CD14-positive monocyte (primary cell): ENCODE measurements around the gene PCARE. TPM values are rescaled to one million over a fixed set of nuclear protein-coding genes. Genes with fewer than 3 reads are reported as not detected.

Source experiments
- DNase-seq, 3 donors: peaks; one replicate each; pipeline ENCODE4 v3.0.0-alpha.2; 2011 to 2022
- H2AFZ ChIP-seq: 2 replicates; pipeline ENCODE4 v1.6.0; 2012; ENCODE audit warnings: mild to moderate bottlenecking, low read depth, low read length, inconsistent platforms; ENCODE audit not compliant: insufficient read depth, poor library complexity, severe bottlenecking
- H3K27ac ChIP-seq, 2 donors: 1 replicate in 1 of 2; 2 replicates in 1 of 2; pipeline ENCODE4 v1.5.1; 2012 to 2013; ENCODE audit warnings: low read length in 2 of 2, control low read depth in 1 of 2, inconsistent platforms in 1 of 2, low read depth in 1 of 2, mild to moderate bottlenecking in 1 of 2
- H3K27me3 ChIP-seq, 2 donors: one replicate each; pipeline versions ENCODE4 v1.6.0 to v1.6.1; 2011 to 2013; ENCODE audit warnings: low read length in 2 of 2; ENCODE audit not compliant: control insufficient read depth in 2 of 2, insufficient read depth in 2 of 2
- H3K36me3 ChIP-seq, 2 donors: replicated peaks in 1 of 2; 1 replicate in 1 of 2; 2 replicates in 1 of 2; pipeline versions ENCODE4 v1.5.1 to v1.6.1; 2012 to 2013; ENCODE audit warnings: low read length in 2 of 2, control low read depth in 1 of 2, inconsistent platforms in 1 of 2, mild to moderate bottlenecking in 1 of 2; ENCODE audit not compliant: insufficient read depth in 2 of 2, control insufficient read depth in 1 of 2
- H3K4me1 ChIP-seq, 2 donors: 1 replicate in 1 of 2; 2 replicates in 1 of 2; pipeline versions ENCODE4 v1.5.1 to v1.6.1; 2012 to 2013; ENCODE audit warnings: low read length in 2 of 2, control low read depth in 1 of 2, inconsistent platforms in 1 of 2, mild to moderate bottlenecking in 1 of 2, moderate library complexity in 1 of 2; ENCODE audit not compliant: insufficient read depth in 2 of 2, control insufficient read depth in 1 of 2
- H3K4me2 ChIP-seq: replicated peaks from 2 replicates; pipeline ENCODE3; 2012; ENCODE audit warnings: low read length, moderate library complexity, mild to moderate bottlenecking; ENCODE audit not compliant: poor library complexity, severe bottlenecking; ENCODE audit errors: extremely low read depth
- H3K4me3 ChIP-seq, 3 experiments: fragments of 200-600 bp in 1 of 3; sonication (generic) in 1 of 3; replicated peaks in 1 of 3; 1 replicate in 2 of 3; 2 replicates in 1 of 3; pipeline ENCODE4 v1.5.1; 2011 to 2013; ENCODE audit warnings: low read length in 3 of 3, mild to moderate bottlenecking in 3 of 3, control low read depth in 2 of 3, low read depth in 2 of 3, inconsistent platforms in 1 of 3, moderate library complexity in 1 of 3
- H3K79me2 ChIP-seq: 2 replicates; pipeline ENCODE4 v1.6.0; 2012; ENCODE audit warnings: mild to moderate bottlenecking, control low read depth, inconsistent platforms, low read length, moderate library complexity; ENCODE audit not compliant: insufficient read depth
- H3K9ac ChIP-seq: 2 replicates; pipeline ENCODE4 v1.6.0; 2017; ENCODE audit warnings: low read length, mild to moderate bottlenecking; ENCODE audit not compliant: insufficient read depth, poor library complexity, severe bottlenecking
- H3K9me3 ChIP-seq, 2 donors: replicated peaks in 1 of 2; 1 replicate in 1 of 2; 2 replicates in 1 of 2; pipeline versions ENCODE4 v1.5.1 to v1.6.1; 2012 to 2013; ENCODE audit warnings: low read length in 2 of 2, control low read depth in 1 of 2; ENCODE audit not compliant: control insufficient read depth in 1 of 2, insufficient read depth in 1 of 2
- H4K20me1 ChIP-seq: 2 replicates; pipeline ENCODE4 v1.6.0; 2012; ENCODE audit warnings: mild to moderate bottlenecking, low read length, control low read depth, moderate library complexity; ENCODE audit not compliant: insufficient read depth
- H3K27ac Mint-ChIP-seq, 7 donors: one replicate each; pipeline ENCODE4 v1.8.0; 2020; ENCODE audit warnings: mild to moderate bottlenecking in 7 of 7, mixed read lengths in 7 of 7, moderate library complexity in 6 of 7, inconsistent platforms in 2 of 7
- H3K27me3 Mint-ChIP-seq, 3 donors: one replicate each; pipeline ENCODE4 v1.8.0; 2021 to 2022; ENCODE audit warnings: low read depth in 3 of 3, mild to moderate bottlenecking in 3 of 3, mixed read lengths in 3 of 3, moderate library complexity in 3 of 3, inconsistent platforms in 1 of 3
- H3K36me3 Mint-ChIP-seq, 2 donors: one replicate each; pipeline ENCODE4 v1.8.0; 2020; ENCODE audit warnings: mixed read lengths in 2 of 2, inconsistent platforms in 1 of 2, mild to moderate bottlenecking in 1 of 2
- H3K4me1 Mint-ChIP-seq: one replicate; pipeline ENCODE4 v1.8.0; 2020; ENCODE audit warnings: mild to moderate bottlenecking, mixed read lengths
- H3K4me3 Mint-ChIP-seq, 2 donors: one replicate each; pipeline ENCODE4 v1.8.0; 2020; ENCODE audit warnings: mild to moderate bottlenecking in 2 of 2, mixed read lengths in 2 of 2, moderate library complexity in 1 of 2
- H3K9me3 Mint-ChIP-seq, 7 donors: one replicate each; pipeline ENCODE4 v1.8.0; 2020 to 2022; ENCODE audit warnings: mixed read lengths in 7 of 7, mild to moderate bottlenecking in 6 of 7, moderate library complexity in 6 of 7, inconsistent platforms in 2 of 7
- WGBS: methylation state at CpG from one replicate; pipeline ENCODE4 v1.1.5; 2013; ENCODE audit warnings: missing lambda C conversion rate; ENCODE audit not compliant: insufficient coverage; 5-methylcytosine and 5-hydroxymethylcytosine counted together
- intact Hi-C, 2 donors: fragments of 100-400 bp; cut with micrococcal nuclease; formaldehyde crosslinking; loops; one replicate each; pipeline versions ENCODE4 v1.15.0 to v1.15.1; 2023
- polyA plus RNA-seq, 3 donors: library from polyadenylated mRNA; depleted of rRNA in 1 of 3; unstranded in 2 of 3; stranded (reverse) in 1 of 3; fragments of 300-500 nt in 2 of 3; fragments of >200 nt in 1 of 3; fragmentation: Illumina TruSeq in 2 of 3; gene quantifications; 1 replicate in 2 of 3; 2 replicates in 1 of 3; pipeline ENCODE4 v1.2.3, GENCODE V29; 2012 to 2021
- TF ChIP-seq, protein P1 (sequence below): fragments of 200-600 bp; IDR thresholded peaks from one replicate; pipeline ENCODE4 v1.8.0; 2022; ENCODE audit warnings: antibody characterized with exemption, mild to moderate bottlenecking

Gene PCARE
- polyA plus RNA-seq, 3 donors: not detected

DNA sequence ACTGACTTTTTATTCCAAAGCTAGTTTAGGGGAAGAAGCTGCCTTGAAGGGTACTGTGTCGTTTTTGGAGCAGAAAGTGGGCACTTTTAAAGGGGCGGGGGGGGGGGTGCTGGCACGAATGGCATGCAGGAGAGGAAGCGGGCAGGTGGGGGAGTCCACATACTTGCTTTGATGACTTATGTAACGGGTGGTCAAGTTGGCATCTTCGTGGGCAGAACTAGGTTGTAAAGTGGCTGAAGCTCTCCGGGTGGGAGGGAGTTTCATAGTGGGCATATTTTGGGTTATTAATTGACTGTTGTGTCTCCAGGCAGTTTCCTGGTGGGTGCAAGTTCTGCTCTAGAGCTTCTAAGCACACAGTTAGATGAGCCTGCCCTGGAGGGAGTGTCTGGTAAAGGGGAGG lies 19.9 kb downstream of the PCARE start:
- H3K27me3 ChIP-seq: no peaks in the 10 kb centered on the region
- no peaks in the 10 kb centered on the region for H3K4me1 ChIP-seq
- H3K9ac ChIP-seq: no peak overlapping the region
- H3K9me3 ChIP-seq: no peaks in the 10 kb centered on the region
- Mint-ChIP-seq H3K4me1 (peaks cover 3% of the 10 kb centered on the region), H3K4me3 (no peak overlapping the region), H3K9me3 (no peaks in the 10 kb centered on the region), H3K27ac (no peak overlapping the region), H3K36me3 (no peaks in the 10 kb centered on the region), H3K27me3 (peaks cover 0 to 4% (median 1%) of the 10 kb centered on the region in 3 donors)
- DNase-seq: no peak
- TF ChIP-seq, protein P1, sequence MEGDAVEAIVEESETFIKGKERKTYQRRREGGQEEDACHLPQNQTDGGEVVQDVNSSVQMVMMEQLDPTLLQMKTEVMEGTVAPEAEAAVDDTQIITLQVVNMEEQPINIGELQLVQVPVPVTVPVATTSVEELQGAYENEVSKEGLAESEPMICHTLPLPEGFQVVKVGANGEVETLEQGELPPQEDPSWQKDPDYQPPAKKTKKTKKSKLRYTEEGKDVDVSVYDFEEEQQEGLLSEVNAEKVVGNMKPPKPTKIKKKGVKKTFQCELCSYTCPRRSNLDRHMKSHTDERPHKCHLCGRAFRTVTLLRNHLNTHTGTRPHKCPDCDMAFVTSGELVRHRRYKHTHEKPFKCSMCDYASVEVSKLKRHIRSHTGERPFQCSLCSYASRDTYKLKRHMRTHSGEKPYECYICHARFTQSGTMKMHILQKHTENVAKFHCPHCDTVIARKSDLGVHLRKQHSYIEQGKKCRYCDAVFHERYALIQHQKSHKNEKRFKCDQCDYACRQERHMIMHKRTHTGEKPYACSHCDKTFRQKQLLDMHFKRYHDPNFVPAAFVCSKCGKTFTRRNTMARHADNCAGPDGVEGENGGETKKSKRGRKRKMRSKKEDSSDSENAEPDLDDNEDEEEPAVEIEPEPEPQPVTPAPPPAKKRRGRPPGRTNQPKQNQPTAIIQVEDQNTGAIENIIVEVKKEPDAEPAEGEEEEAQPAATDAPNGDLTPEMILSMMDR: no peak
- no peak overlapping the region for H3K4me2 ChIP-seq
- H3K4me3 ChIP-seq: no peak overlapping the region
- no peaks in the 10 kb centered on the region for H3K36me3 ChIP-seq
- no peaks in the 10 kb centered on the region for H3K79me2 ChIP-seq
- WGBS: 90% methylated on average over 7 of the region's 7 CpGs
- H4K20me1 ChIP-seq: no peaks in the 10 kb centered on the region
- H2AFZ ChIP-seq: no peak overlapping the region
- intact Hi-C loops: no loop called here
- H3K27ac ChIP-seq: no peak overlapping the region

DNA sequence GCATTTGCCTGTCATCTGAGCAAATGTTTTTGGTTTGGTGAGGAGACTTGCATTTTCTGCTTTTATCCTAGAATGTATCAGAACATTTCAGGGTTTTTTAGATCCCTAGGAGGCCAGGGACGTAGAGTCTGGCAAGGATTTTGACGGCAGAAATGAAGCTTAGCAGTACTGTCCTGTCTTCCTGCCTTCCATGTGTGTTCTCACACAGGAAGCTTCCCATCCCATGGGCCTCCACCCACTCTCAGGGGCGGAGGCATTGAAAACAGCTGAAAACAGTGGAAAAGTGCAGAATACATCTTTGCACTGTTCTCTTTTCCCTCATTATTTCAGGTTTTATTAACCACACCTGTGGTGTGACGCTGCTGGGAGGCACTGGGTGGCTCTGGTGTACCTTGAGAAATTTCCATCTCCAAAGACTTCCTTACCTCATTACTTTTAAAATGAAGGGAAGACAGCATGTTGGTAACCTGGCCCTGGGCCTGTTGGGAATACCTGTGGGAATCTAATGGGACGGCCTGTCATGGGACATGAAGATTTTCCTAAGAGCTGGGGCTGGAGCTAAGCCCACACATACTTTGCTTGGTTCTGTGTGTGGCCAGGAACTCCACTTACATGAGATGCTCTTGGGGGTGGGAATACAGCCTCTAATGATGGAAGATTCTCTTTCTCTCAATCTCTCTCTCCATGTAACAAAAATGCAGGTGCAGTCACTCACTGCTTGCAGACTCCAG lies 20.5 kb downstream of the PCARE start:
- Mint-ChIP-seq H3K9me3 (no peaks in the 10 kb centered on the region), H3K36me3 (no peaks in the 10 kb centered on the region), H3K4me3 (no peak overlapping the region), H3K27ac (no peak overlapping the region), H3K27me3 (peaks cover 0 to 4% (median 1%) of the 10 kb centered on the region in 3 donors), H3K4me1 (peaks cover 3% of the 10 kb centered on the region)
- DNase-seq: no peak
- intact Hi-C loops: no loop called here
- H3K4me1 ChIP-seq: no peaks in the 10 kb centered on the region
- no peaks in the 10 kb centered on the region for H3K27me3 ChIP-seq
- no peak overlapping the region for H3K9ac ChIP-seq
- no peaks in the 10 kb centered on the region for H3K9me3 ChIP-seq
- 85% methylated on average over 3 of the region's 5 CpGs for WGBS
- no peaks in the 10 kb centered on the region for H4K20me1 ChIP-seq
- no peaks in the 10 kb centered on the region for H3K79me2 ChIP-seq
- no peak overlapping the region for H2AFZ ChIP-seq
- H3K4me2 ChIP-seq: no peak overlapping the region
- TF ChIP-seq, protein P1: no peak
- no peak overlapping the region for H3K27ac ChIP-seq
- no peak overlapping the region for H3K4me3 ChIP-seq
- no peaks in the 10 kb centered on the region for H3K36me3 ChIP-seq
